ENCODE measurements around the gene CD83. TPM values are rescaled to one million over a fixed set of nuclear protein-coding genes. Genes with fewer than 3 reads are reported as not detected.

Gene CD83
- total RNA-seq, 1 experiment from 2014 or later = 7.0 TPM

DNA sequence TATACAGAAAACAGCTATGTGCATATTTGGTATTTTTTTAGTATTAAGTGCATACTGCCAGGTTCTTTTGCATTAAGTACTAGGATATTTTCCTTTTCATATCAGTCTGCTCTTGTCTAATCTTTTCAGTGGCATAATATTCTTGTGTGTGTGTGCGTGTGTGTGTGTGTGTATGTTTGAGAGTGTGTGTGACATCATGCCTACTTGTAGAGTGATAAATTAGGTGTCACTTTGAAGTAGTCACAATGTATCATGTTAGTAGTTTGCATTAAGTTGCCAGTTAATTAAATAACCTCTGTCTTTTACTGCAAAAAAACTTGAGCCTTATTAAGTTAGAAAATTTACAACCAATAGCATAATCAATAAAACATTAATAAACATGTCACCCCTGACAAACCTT lies 65.3 kb downstream of the CD83 start:
- no peak overlapping the region for H3K27ac ChIP-seq (ENCODE audit: insufficient read length, low read depth, low read length)
- no peak overlapping the region for H4K91ac ChIP-seq (ENCODE audit: insufficient read length, low read depth, low read length)
- H4K8ac ChIP-seq (replicated peaks; ENCODE audit: insufficient read length, low read depth, low read length) = no peak overlapping the region
- H3K18ac ChIP-seq (ENCODE audit: insufficient read length, low read depth, low read length) = no peak overlapping the region
- H3K79me1 ChIP-seq (ENCODE audit: insufficient read depth, low read depth, low read length, poor library complexity, severe bottlenecking) = no peaks in the 10 kb centered on the region
- H2AFZ ChIP-seq (ENCODE audit: low read length) = no peak overlapping the region
- no peak overlapping the region for H3K56ac ChIP-seq (ENCODE audit: insufficient read length, low read depth, low read length)
- Mint-ChIP-seq H3K4me3 (no peak overlapping the region), H3K27ac (no peak overlapping the region), H3K9me3 (peaks cover 3 to 5% of the 10 kb centered on the region in 2 experiments; a peak in 3 of 5 replicates), H3K4me1 (peaks cover 5 to 9% of the 10 kb centered on the region in 2 experiments), H3K36me3 (ENCODE audit: insufficient read depth in 1 of 3, low read depth in 3 of 3) (peaks cover 2 to 4% (median 2%) of the 10 kb centered on the region in 3 experiments; a peak in 4 of 7 replicates), H3K27me3 (ENCODE audit: low read depth) (no peaks in the 10 kb centered on the region)
- no peaks in the 10 kb centered on the region for H3K4me1 ChIP-seq (ENCODE audit: insufficient read depth, low read length)
- no peak overlapping the region for H2BK20ac ChIP-seq (ENCODE audit: low read depth, low read length, poor library complexity, severe bottlenecking)
- H2BK5ac ChIP-seq (ENCODE audit: insufficient read length, low read length) = no peak overlapping the region
- DNase-seq = no peak
- H3K4ac ChIP-seq (ENCODE audit: low read depth, low read length) = no peak overlapping the region
- H3K23ac ChIP-seq (ENCODE audit: insufficient read length, low read depth, low read length) = no peak overlapping the region
- H2AK5ac ChIP-seq (ENCODE audit: insufficient read length, low read length) = no peak overlapping the region
- no peak overlapping the region for H3T11ph ChIP-seq (ENCODE audit: low read length)
- H3K14ac ChIP-seq (ENCODE audit: insufficient read depth, low read length) = no peak overlapping the region
- H3K79me2 ChIP-seq (ENCODE audit: insufficient read depth, low read length) = no peaks in the 10 kb centered on the region
- no peak overlapping the region for H2BK120ac ChIP-seq (ENCODE audit: low read depth, low read length, poor library complexity, severe bottlenecking)
- H2BK12ac ChIP-seq (ENCODE audit: insufficient read length, low read depth, low read length) = no peak overlapping the region
- H3K27me3 ChIP-seq (ENCODE audit: insufficient read depth, low read length) = no peaks in the 10 kb centered on the region
- H2BK15ac ChIP-seq (ENCODE audit: low read depth, low read length) = no peak overlapping the region
- no peaks in the 10 kb centered on the region for H3K23me2 ChIP-seq (ENCODE audit: insufficient read length, low read depth, low read length, poor library complexity, severe bottlenecking)
- no CpG with 5 or more reads among the region's 1 CpG for WGBS (ENCODE audit: extremely low coverage, insufficient read length, low lambda C conversion rate)
- no peak overlapping the region for H4K5ac ChIP-seq (ENCODE audit: insufficient read length, low read depth, low read length)
- H4K20me1 ChIP-seq (ENCODE audit: control insufficient read depth, insufficient read depth, insufficient read length) = no peaks in the 10 kb centered on the region
- H3K4me2 ChIP-seq (ENCODE audit: insufficient read depth, insufficient read length, low read length) = no peak overlapping the region
- TF ChIP-seq, protein P1, sequence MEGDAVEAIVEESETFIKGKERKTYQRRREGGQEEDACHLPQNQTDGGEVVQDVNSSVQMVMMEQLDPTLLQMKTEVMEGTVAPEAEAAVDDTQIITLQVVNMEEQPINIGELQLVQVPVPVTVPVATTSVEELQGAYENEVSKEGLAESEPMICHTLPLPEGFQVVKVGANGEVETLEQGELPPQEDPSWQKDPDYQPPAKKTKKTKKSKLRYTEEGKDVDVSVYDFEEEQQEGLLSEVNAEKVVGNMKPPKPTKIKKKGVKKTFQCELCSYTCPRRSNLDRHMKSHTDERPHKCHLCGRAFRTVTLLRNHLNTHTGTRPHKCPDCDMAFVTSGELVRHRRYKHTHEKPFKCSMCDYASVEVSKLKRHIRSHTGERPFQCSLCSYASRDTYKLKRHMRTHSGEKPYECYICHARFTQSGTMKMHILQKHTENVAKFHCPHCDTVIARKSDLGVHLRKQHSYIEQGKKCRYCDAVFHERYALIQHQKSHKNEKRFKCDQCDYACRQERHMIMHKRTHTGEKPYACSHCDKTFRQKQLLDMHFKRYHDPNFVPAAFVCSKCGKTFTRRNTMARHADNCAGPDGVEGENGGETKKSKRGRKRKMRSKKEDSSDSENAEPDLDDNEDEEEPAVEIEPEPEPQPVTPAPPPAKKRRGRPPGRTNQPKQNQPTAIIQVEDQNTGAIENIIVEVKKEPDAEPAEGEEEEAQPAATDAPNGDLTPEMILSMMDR (conservative IDR thresholded peaks at IDR 0.05) = no peak
- no peaks in the 10 kb centered on the region for H3K9me3 ChIP-seq (ENCODE audit: control insufficient read depth, low read depth, low read length)
- H3K9ac ChIP-seq (ENCODE audit: extremely low read depth, insufficient read length, low read length) = no peak overlapping the region

Other genes with a start within 250 kb of the CD83 start
- 3.5 and 3.7 TPM in 2 replicates for gene RNF182, start 192.8 kb upstream of the CD83 start, total RNA-seq (2021)